Measurements from ENCODE around the gene HSPA4. TPM values are rescaled to one million over a fixed set of nuclear protein-coding genes. Genes with fewer than 3 reads are reported as not detected.
A peak's percentile ranks its signal among the peaks of the same experiment; 100 is the strongest.

The HSPA4 gene
- total RNA-seq, 1 donor from 2014 or later: 133 TPM

- Mint-ChIP-seq H3K4me3 (ENCODE audit: low read depth) (no peak overlapping the region), H3K9me3 (ENCODE audit: low read depth) (peaks cover 8% of the 10 kb centered on the region), H3K4me1 (ENCODE audit: low read depth) (peaks cover 3% of the 10 kb centered on the region), H3K27me3 (peaks cover 7% of the 10 kb centered on the region), H3K27ac (peak overlapping the region; percentile 41), H3K36me3 (ENCODE audit: insufficient read depth) (peaks cover 28% of the 10 kb centered on the region)
- TF ChIP-seq CTCF (IDR thresholded peaks at IDR 0.05; ENCODE audit: unreplicated experiment): no peak
- no peak for DNase-seq (ENCODE audit: low spot score, unreplicated experiment)
Observed at GRCh38 chr5:133106343-133106742, 54.5 kb downstream of the HSPA4 start.

- no peak for TF ChIP-seq CTCF (IDR thresholded peaks at IDR 0.05; ENCODE audit: unreplicated experiment)
- peak overlapping the region; percentile 85 for H3K27ac Mint-ChIP-seq
Observed at GRCh38 chr5:133106761-133107572, 55.2 kb downstream of the HSPA4 start.

GRCh38 chr5:133108481-133108921, 56.7 kb downstream of the HSPA4 start:
- Mint-ChIP-seq H3K27ac (peak overlapping the region; percentile 5), H3K36me3 (ENCODE audit: insufficient read depth) (peaks cover 20% of the 10 kb centered on the region), H3K4me1 (ENCODE audit: low read depth) (peaks cover 3% of the 10 kb centered on the region), H3K9me3 (ENCODE audit: low read depth) (peaks cover 8% of the 10 kb centered on the region), H3K4me3 (ENCODE audit: low read depth) (no peak overlapping the region), H3K27me3 (peaks cover 16% of the 10 kb centered on the region)
- DNase-seq (ENCODE audit: low spot score, unreplicated experiment): no peak
- TF ChIP-seq CTCF (IDR thresholded peaks at IDR 0.05; ENCODE audit: unreplicated experiment): no peak

More at GRCh38 chr5:133106761-133107572, 55.2 kb downstream of the HSPA4 start:
- peaks cover 8% of the 10 kb centered on the region for H3K27me3 Mint-ChIP-seq
- H3K4me1 Mint-ChIP-seq (ENCODE audit: low read depth): peaks cover 3% of the 10 kb centered on the region
- H3K4me3 Mint-ChIP-seq (ENCODE audit: low read depth): no peak overlapping the region
- peaks cover 8% of the 10 kb centered on the region for H3K9me3 Mint-ChIP-seq (ENCODE audit: low read depth)
- DNase-seq (ENCODE audit: low spot score, unreplicated experiment): no peak
- H3K36me3 Mint-ChIP-seq (ENCODE audit: insufficient read depth): peaks cover 26% of the 10 kb centered on the region

- TF ChIP-seq CTCF (IDR thresholded peaks at IDR 0.05; ENCODE audit: unreplicated experiment): no peak
- H3K4me1 Mint-ChIP-seq (ENCODE audit: low read depth): peaks cover 3% of the 10 kb centered on the region
- peaks cover 8% of the 10 kb centered on the region for H3K9me3 Mint-ChIP-seq (ENCODE audit: low read depth)
- DNase-seq (ENCODE audit: low spot score, unreplicated experiment): no peak
- peaks cover 19% of the 10 kb centered on the region for H3K36me3 Mint-ChIP-seq (ENCODE audit: insufficient read depth)
- no peak overlapping the region for H3K4me3 Mint-ChIP-seq (ENCODE audit: low read depth)
- no peak overlapping the region for H3K27ac Mint-ChIP-seq
- H3K27me3 Mint-ChIP-seq: peaks cover 21% of the 10 kb centered on the region
Observed at GRCh38 chr5:133109655-133110483, 58.1 kb downstream of the HSPA4 start.

GRCh38 chr5:133110709-133111108, 58.9 kb downstream of the HSPA4 start:
- H3K9me3 Mint-ChIP-seq (ENCODE audit: low read depth): peaks cover 8% of the 10 kb centered on the region
- no peak overlapping the region for H3K27ac Mint-ChIP-seq
- H3K36me3 Mint-ChIP-seq (ENCODE audit: insufficient read depth): peaks cover 13% of the 10 kb centered on the region
- peaks cover 3% of the 10 kb centered on the region for H3K4me1 Mint-ChIP-seq (ENCODE audit: low read depth)
- H3K4me3 Mint-ChIP-seq (ENCODE audit: low read depth): no peak overlapping the region
- no peak for TF ChIP-seq CTCF (IDR thresholded peaks at IDR 0.05; ENCODE audit: unreplicated experiment)
- peaks cover 21% of the 10 kb centered on the region for H3K27me3 Mint-ChIP-seq
- DNase-seq (ENCODE audit: low spot score, unreplicated experiment): no peak

All from progenitor cell of endocrine pancreas (in vitro differentiated cells).